NCI-H2107 treated with DMSO at 0.1 percent for 48 hours (cell line): ENCODE data around the gene ACP3.

Experiments
- DNase-seq: peaks from one replicate; lab custom pipeline; 2025; ENCODE audit not compliant: unreplicated experiment; lab: John Stamatoyannopoulos, UW

Gene ACP3

DNA sequence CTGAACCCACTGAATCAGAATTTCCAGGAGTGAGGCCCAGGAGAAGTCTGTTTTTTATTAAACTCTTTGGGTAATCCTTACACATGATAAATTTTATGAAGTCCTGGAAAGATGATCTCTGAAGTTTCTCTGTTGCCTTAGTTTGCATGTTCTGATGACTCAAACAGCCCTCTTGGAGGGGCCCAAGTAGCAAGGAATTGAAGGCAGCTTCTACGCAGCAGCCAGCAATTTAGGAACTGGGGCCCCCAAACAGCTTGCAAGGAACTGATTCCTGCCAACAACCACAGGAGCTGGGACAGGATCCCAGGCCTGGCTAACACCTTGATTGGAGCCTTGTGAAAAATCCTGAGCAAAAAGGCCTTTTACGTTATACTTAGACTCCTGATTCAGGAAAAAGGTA is 5.4 kb upstream of the ACP3 start:
- DNase-seq: no peak

DNA sequence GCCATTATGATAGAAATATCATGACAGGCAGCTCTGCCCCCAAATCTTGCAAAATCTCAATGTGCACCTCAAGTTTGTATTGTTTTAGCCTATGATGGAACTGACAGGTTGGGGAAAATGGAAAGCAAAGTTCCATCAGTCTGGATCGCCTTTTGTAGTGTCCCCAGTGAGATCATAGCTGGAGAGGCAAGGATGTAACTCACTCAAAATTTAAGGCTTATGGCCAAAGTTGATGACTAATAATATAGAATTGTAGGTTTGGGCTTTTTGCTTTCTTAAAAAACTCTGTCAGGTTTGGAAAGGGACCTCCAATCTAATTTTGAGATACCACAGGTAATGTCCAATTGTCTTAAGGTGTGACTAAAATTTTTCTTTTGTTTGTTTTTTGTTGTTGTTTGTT is 1.4 kb upstream of the ACP3 start:
- no peak for DNase-seq

DNA sequence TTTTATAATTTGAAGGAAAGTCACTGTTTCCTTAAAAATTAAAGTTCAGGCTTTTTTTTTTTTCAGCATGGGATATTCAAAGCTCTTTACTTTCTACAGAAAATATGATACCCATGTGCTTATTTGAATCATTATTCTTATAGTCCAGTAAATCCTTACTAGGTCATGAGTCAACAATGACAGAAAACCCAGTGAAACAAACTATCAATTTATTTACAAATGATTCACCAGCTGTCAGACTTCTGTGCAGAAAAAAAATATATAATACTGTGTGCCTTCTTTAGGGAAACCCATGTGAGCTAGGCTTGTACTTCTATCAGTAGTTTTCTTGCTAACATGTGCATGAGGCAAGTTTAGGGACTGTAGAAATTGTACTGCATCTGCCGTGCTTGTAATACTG is 1.2 kb downstream of the ACP3 start:
- no peak for DNase-seq

DNA sequence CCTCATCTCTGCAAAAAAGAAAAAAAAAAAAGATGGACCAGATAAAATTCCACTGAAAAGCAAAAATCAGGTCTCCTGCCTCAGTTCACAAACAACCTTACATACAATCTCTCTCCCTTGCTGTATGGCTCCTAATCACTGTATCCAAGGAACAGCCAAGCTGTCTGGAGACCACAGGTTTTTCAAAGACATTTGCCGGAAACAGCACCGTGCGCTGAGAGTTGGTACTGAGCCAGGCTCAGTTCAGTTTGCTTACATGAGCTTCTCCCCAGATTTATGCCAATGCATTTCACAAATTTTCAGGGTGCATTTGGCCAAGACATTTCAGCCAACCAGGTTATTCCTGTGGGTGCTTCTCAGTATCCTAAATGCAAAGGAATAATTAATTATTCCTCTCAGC is 4.1 kb downstream of the ACP3 start:
- no peak for DNase-seq

DNA sequence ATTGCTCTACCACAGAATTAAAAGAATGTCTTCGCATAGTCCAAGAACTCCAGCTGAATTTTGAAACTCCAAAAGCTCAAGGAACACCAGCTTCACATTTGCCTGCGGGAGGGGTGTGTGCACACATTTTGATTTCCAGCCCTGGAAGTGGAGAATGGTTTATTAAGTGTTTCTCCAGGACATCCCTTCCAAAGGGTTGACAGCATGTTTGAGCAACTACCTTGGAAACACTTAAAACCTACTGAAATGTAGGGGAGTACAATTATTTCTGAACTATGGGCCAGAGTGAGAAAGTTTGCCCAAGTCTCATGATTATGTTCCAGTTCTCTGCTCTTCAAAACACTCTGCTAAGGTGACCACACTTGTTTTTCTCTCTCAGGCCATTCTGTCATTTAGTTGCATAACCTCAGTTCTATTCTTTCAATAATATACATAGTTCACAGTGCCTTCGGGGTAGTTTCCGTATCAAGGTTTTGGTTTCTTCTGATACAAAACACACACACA is 7.9 kb downstream of the ACP3 start:
- no peak for DNase-seq

DNA sequence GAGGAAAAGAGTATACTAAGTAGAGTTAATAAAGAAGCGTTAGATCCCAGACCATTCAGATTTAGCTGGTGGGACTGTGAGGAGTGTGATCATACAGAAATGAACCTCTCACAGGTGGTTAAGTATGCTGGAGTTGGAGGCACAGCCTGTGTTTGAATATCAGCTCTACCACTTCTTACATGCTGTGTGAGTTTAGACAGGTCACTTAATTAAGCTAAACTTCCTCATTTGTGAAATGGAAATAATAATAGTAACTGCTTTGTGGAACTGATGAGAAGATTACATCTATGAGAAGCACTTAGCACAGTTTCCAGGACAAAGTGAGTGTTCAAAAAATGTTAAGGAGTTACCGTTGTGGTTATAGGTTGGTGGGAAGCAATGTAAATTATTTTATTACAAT is 8.4 kb downstream of the ACP3 start:
- DNase-seq: no peak

DNA sequence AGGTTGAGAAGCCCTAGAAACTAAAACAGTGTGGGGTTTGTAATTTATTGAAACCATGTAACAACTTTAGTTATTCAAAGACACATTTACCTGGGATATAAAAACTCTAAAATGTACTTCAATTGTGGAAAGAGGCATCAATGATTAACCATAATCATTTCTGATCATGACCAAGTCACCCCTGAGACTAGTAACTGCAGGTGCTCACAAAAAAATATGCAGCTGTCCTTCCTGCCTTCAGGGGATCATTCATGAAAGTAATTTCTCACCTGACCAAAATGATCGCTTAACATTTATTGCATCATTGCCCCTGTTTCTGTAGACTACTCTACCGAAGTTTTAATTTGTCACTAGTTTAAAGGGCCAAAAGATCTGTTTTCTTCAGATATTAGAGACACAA is 9.0 kb downstream of the ACP3 start:
- DNase-seq: no peak

DNA sequence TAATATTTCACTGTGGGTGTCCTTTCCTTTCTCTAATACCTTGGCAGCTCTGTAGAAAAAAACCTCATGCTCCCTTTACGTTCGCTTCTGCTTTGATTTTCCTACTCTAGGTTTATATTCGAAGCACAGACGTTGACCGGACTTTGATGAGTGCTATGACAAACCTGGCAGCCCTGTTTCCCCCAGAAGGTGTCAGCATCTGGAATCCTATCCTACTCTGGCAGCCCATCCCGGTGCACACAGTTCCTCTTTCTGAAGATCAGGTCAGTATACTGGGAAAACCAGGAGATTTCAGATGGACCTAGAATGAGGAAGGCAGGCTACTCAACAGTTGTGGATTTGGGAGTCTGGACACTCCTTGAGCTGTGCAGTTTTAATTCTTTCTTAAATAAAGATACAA is 14.9 kb downstream of the ACP3 start:
- DNase-seq: no peak

DNA sequence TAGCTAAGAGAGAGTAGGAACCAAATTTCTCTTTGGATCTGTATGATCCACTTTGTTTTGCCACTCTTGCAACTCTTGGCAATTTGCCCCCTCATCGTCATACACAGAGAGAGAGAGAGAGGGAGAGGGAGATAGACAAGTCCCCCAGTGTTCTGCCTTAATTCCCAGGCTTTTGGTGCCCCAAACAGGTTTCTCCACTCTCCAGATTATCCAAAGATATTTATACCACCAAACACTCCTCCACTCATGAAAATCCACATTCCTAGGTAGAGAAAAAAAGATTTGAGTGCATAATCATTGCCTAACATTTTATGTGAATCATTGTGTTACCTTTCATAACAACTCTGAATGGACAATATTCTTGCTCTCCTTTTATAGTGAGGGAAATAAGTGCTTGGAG is 15.3 kb downstream of the ACP3 start:
- no peak for DNase-seq

DNA sequence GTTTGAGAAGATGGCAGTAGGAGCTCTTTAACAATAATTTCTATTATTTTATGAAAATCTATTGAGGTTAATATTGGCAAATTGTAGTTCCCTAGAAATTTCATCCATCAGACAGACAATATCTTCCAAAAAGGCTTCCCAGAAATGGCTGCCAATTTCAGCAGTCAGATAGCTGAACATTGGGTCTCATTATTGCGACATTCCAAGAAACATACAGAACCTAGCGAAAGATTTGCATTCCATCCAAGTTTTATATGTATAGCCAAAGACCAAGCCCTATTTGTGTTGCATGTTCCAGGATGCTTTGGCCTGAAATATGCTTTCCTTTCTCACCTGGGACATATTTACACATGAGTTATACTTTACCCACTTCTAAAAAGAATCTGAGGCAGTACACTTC is 24.5 kb downstream of the ACP3 start:
- no peak for DNase-seq

DNA sequence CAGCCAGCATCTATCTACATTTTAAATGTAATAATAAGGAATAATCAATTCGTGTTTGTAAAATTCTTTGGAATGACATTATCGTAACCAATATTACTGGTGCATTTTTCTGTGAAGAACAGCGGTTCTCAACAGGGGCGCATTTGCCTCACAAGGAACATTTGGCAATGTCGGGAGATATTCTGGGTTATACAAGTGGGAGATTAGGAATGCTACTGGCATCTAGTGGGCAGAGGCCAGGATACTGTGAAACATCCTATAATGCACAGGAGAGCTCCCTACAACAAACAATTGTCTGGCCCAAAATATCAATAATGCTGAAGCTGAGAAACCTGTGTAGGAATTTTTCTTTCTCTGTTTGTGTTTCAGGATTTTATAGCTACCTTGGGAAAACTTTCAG is 25.0 kb downstream of the ACP3 start:
- no peak for DNase-seq

DNA sequence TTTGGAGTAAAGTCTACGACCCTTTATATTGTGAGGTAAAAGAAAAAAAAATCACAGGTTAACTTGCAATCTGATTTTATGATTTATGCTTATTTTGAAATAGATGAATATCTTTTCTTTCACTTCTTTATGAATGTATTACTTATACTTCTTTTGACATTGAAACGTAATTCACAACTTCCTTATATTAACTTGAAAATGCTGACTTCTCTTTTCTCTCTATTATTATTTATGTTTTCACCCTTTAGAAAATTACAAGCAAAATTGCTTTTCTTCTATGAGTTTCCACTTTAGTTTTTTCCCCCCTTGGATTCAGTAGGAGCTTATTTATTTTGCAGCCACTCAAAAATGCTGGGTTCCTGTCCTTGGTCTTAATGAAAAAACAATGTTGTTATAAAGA is 25.4 kb downstream of the ACP3 start:
- no peak for DNase-seq

DNA sequence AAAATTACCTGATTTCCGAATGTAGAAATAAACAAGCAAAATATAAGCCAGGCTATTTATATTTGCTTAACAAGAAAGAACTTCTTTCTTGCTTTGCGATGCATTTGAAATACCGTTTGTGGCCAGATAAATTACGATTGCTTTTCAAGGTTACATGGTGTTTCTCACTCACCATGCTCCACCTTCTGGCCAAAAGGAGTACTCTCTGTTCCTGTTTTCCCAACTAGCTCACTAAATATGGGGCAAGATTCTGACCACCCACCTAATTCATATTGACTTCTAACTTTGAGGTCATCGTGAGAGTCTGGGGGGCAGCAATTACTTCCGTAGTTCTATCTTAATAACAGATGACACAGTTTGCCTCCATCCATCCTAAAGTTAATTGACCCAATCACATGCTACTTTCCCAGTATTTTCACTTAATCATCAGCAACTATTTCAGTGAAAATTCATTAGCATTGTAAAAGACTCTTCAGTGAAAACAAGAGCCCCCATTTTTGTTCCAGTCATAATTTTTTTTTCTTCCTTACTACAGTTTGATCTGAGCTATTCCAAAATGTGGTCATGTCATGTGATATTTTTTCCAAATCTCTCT is 25.9 kb downstream of the ACP3 start:
- peak; percentile 65 for DNase-seq

DNA sequence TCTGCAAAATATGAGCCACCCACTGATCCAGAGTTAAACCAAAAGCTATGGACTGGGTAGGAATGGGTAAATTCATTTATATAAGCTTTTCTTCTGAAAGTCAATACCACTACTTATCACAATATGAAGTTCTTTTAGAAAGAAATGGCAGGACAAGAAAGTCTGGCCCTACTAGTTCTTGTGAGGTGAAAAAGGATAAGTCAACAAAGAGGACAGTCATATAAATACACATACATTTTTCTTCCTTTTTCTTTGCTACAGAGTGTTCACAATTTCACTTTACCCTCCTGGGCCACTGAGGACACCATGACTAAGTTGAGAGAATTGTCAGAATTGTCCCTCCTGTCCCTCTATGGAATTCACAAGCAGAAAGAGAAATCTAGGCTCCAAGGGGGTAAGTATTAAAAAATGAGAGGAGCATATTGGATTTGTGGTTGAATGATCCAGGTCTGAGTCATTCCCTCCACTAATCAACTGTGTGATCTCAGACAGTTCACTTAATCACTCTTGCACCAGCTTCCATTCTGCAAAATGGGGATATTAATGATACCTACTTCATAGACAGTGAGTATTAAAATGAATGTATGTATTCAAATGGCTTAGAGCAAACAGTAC is 27.6 kb downstream of the ACP3 start:
- no peak for DNase-seq

DNA sequence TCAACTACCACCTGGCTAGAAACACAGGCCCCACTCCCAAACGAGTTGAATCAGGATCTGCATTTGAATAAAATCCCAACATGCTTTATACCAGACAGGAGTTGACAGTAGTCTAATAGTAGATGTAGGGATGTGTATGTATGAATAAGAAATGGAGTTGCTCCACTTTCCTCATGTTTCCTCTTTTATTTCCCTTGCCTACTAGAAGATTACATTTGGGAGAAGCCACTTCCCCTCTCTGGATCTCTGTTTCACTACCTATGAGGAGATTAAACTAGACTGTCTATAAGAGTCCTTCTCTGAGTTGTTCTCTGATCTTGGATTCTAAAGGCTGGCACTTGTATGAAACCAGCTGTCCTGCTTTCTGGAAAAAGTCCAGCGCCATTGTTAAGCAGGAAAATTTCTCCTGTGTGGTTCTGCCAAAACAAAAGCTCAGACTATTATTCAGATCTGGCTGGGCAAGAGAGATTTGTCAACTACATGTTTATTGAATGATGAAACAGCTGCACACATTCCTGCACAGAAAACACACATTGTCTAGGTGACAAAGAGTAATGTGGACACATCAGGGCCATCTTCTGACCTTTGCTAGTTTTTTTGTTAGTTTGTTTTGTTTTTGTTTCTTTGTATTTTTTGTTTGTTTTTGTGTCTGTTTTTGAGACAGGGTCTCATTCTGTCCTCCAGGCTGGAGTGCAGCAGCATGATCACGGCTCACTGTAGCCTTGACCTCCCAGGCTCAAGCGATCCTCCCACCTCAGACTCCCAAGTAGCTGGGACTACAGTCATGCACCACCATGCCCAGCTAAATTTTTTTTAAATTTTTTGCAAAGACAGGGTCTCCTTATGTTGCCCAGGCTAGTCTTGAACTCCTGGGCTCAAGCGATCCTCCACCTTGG is 29.9 kb downstream of the ACP3 start:
- peak; percentile 12 for DNase-seq

DNA sequence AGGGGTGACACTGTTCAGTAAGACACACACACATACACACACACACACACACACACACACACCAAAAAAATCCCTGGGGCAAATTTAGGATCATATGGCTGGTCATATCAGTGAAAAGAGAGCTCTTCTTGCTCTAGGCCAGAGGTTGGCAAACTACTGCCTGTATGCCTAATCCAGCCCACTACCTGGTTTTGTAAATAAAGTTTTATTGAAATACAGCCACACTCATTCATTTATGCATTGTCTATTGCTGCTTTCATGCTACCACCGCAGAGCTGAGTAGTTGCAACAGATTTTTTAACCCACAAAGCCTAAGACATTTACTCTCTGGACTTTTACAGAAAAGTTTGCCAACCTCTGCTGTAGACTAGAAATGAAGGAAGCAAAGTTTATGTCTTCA is 30.6 kb downstream of the ACP3 start:
- no peak for DNase-seq

DNA sequence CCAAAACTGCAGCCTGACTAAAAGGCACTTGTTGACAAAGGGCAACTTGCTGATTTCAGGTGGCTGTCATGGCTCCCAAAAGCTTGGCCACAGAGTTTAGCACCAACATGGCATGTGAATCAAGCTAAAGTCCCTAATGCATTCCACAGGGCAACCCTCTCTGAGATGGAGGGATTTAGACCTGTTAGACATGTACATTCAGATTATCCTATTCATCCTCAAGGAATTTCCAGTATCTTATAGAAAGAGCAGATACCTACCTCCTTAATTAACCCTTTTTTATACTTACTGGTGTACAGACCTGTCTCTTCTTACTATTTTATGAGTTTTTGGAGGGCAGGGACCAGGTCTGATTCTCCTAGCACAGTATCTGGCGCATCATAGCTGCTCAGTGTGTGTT is 31.3 kb downstream of the ACP3 start:
- no peak for DNase-seq

DNA sequence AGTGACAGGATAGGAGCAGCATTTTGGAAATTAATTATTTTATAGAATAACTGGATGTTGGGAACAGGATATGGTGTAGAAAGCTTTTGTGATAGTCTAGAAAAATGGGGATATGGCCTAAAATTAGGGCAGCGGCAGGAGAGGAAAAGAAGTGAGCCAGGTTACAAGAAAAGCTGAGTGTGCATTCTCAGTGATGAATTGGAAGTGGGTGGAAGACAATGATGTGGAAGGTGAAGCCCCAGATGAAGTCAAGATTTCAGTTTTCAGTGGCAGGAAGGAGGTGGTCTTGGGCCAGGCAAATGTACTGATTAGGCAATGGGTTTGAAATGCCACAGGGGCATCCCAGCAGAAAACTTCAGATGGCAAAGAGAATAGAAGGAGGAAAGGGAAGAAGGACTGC is 33.6 kb downstream of the ACP3 start:
- DNase-seq: no peak

DNA sequence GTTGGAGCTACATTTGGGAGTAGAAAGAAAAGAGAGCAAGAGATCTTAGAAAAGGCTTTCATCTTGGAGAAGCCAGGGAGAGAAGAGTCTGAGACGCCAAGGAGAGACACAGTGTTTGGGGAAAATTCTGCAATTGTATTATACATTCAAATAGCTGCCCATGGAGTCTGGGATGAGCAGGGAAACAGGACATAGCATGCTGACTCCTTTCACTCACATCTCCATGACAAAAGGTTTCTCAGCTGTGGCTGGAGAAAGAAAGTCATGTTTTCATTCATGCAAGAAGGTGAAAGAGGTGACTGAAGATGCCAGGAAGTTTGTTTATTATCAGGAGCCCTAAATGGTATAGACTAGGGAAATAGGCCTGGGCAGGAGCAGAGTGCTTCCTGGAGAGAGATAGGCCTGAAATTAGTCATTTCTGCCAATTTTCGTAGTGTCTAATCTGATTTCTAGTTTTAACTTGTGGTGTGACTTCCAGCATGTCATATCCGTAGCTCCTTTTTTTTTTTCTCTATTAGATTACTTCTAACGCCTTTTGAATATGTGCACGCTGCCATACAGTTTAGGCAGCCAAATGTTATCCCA is 34.1 kb downstream of the ACP3 start:
- DNase-seq: no peak

DNA sequence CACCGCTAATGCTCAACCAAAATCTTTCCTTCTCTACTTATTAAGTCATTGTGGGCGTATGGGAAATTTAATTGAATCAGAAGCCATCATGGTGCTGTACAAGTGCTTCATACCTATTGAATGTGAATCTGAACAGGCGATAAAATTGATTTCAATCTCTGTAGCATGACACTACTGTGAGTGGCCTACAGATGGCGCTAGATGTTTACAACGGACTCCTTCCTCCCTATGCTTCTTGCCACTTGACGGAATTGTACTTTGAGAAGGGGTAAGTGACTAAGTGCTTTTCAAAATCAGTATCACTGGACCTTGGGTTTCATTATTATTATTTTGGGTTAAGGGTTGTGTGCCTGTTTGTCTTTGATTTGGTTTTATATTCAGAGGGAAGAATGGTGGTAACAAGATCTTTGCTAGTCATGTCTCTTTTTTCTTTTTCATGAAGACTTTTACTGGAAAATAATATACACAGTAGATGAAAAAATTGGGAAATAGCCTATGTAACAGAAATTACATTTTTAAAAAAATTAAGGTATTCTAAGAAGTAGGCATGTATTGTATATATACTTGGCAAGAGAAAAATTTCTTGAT is 35.4 kb downstream of the ACP3 start:
- peak; percentile 86 for DNase-seq

DNA sequence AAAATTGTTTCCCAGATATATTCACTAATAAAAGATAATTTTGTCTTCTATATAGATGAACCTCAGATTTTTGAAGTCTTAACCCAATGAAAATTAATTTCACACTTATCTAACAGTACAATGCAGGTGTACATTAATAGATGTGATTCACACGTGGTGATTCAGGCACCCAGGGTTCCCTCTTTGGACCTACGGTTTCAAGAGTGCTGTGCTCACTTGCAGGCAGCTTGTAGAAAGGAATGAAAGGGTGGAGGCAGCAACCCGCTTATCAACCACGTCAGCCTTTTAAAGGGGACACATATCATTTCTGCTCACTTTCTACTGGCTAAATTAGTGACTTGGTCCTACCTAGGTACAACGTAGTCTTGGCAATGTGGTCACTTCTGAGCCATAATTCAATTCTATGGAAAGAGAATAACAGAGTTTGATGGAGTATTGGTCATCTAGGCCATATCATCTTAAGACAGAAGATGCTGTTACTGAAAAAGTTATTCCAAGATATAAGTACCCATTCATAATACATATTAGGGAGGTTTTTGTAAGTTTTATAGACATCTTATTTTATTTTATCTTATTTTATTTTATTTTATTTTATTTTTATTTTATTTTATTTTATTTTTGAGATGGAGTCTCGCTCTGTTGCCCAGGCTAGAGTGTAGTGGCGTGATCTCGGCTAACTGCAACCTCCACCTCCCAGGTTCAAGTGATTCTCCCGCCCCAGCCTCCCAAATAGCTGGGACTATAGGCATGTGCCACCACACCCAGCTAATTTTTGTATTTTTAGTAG is 37.9 kb downstream of the ACP3 start:
- no peak for DNase-seq
